Medulla oblongata (tissue), 1 donor: Measurements from ENCODE around the gene DTNBP1.
A peak's percentile ranks its signal among the peaks of the same experiment; 100 is the strongest.

Experiments
- DNase-seq: peaks from one replicate; pipeline ENCODE4 v3.0.0-alpha.2; 2015; ENCODE audit errors: extremely low spot score

DTNBP1 gene

GRCh38 chr6:15480525-15480924 is 182.3 kb downstream of the DTNBP1 start:
- DNase-seq: no peak

DNA sequence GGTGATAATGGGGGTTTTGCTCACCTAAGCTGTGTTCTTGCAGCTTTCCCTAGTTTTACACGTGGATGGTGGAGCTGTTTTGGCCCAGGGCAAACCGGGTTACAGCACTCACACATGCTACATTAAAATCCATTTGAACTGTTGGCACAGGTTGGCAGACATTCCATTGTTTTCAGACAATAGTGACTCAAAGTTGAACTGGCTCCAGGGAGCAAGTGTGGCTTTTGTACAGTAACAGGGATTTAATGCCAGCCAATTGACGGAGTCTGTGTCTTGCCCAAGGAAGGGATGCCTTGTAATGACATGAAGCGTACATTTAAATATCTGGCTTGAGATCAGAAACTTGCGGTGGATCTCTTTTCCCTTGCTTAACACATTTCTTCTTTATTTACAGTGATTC is 183.1 kb downstream of the DTNBP1 start:
- peak; percentile 27 for DNase-seq

- no peak for DNase-seq
Observed at GRCh38 chr6:15477746-15478145, 185.1 kb downstream of the DTNBP1 start.

- no peak for DNase-seq
Observed at GRCh38 chr6:15476631-15477380, 186.0 kb downstream of the DTNBP1 start.

- no peak for DNase-seq
Observed at GRCh38 chr6:15475872-15476271, 187.0 kb downstream of the DTNBP1 start.

- no peak for DNase-seq
Observed at GRCh38 chr6:15475261-15475660, 187.6 kb downstream of the DTNBP1 start.

DNA sequence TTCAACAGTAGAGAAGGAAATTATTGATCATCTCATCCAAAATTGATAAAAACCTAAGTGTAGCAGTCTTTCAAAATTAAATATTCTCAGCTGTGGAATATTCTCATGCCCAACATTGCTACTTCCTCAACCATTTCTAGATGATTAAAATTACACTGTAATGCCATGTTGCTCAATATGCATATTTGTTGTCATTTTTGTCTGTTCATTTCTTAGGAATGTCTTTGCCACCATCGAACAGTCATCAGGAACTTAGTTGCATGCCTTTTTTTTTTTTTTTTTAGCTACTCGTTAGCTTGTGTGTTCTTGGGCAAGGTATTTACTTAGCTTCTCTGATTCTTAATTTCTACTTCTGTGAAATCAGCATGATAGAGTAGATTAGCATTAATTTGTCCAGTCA is 188.6 kb downstream of the DTNBP1 start:
- DNase-seq: no peak

DNA sequence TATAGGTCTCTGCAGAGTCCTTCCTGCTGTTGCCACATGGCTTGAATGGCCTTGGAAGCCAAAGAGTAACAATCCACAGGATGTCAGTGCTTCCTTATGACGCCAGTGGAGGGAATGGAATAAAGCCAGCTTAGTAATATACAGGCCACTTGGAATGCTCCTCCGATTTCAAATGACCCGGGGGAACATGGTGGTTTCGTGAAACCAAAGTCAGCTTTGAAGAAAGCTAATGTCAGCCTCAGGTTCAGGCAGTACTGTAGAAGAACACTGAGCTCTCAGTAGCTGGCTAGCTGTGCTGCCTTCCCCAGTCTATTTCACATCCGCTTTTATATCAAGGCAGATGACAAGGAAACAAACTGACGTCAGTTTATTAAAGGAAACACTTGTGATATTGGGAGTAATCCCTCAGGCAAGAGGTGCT is 189.1 kb downstream of the DTNBP1 start:
- no peak for DNase-seq

DNA sequence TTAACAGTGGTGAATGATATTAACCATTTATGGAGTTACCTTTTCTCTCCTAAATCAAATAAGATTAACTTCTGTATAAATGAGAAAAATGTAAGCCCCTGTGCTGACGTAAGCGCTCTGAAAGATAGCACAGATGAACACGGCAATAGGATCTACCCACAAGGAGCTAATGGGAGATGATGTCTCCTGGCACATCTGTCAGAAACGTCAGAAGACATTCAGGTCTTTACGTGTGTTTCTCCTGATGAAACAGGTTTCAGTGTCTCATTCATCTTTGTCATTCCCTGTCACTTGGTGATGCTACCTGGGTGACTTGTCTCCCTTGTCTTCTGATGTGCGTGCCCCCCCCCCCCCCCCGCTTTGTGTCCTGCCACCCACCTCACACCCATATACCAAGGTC is 189.7 kb downstream of the DTNBP1 start:
- DNase-seq: no peak
